ENCODE data around the gene PTPN11.

- TF ChIP-seq CTCF (IDR thresholded peaks at IDR 0.05) = no peak
- no peak for TF ChIP-seq POLR2A (IDR thresholded peaks at IDR 0.05)
- no peak for TF ChIP-seq POLR2AphosphoS5 (IDR thresholded peaks at IDR 0.05)
Observed at GRCh38 chr12:112466835-112467234, 48.1 kb downstream of the PTPN11 start.

Data from prostate gland (tissue), 2 donors.